Tibial nerve (tissue), 4 donors: ENCODE results near the gene SHMT2.

Experiments
- CTCF ChIP-seq, 5 experiments: fragments of 200-600 bp in 3 of 5; fragments of 450-650 bp in 2 of 5; sonication (generic) in 3 of 5; IDR thresholded peaks; one replicate each; pipeline ENCODE4 v1.5.1; 2016 to 2019; ENCODE audit warnings: antibody characterized with exemption in 5 of 5, mild to moderate bottlenecking in 3 of 5, moderate library complexity in 2 of 5
- EP300 ChIP-seq, 2 donors: sonication (generic); formaldehyde crosslinking; IDR thresholded peaks; one replicate each; pipeline ENCODE4 v1.6.1; 2017; ENCODE audit warnings: antibody characterized with exemption in 2 of 2, mild to moderate bottlenecking in 1 of 2

DNA sequence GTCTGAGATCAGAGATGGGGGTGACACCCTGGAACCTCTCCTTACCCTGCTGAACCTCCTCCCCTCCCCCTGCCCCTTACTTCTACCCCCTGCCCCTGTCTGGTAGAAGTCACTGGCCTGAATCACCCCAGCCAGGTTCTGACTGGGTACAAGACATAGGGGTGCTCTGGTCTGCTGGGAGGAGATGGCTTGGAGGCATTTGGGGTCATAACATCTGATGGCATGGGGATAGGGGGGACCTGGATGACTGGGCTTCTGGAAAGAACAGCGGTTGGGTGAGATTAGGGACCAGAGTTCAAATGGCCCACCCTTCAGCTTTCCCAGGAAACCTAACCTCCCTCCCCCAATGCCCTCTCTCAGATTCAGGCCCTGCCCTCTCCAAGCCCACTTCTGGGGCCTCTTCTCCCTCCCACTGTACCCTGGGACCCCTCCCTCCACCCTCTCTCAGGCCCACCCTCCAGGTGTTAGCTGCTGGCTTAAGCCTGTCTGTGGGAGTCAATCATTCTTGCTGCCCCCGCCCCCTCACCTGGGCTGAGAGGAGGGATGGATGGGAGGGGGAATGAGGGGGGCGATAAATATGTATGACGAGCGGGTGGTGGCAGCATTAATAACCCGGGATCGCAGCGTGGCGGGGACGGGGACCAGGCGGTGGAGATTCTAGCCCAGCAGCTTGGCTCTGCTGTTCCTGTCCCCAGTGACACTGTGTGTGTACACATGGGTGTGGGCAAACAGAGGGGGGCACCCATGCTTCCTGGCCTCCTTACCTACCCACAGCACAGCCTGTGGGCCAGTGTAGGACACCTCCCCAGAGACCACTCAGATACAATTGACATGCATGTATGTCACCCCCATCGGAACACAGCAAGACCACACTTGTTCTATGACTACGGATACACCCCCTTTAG lies 7.0 kb upstream of the SHMT2 start:
- TF ChIP-seq CTCF (IDR thresholded peaks at IDR 0.05) = no peak
- TF ChIP-seq EP300 (IDR thresholded peaks at IDR 0.05) = no peak
